Islet of Langerhans (tissue), 1 donor: ENCODE results near the gene CERT1.

Experiments
- FAIRE-seq: peaks from one replicate; lab custom pipeline; 2011; peaks lifted over from hg19 to GRCh38; lab: Jason Lieb, UNC

Gene CERT1

DNA sequence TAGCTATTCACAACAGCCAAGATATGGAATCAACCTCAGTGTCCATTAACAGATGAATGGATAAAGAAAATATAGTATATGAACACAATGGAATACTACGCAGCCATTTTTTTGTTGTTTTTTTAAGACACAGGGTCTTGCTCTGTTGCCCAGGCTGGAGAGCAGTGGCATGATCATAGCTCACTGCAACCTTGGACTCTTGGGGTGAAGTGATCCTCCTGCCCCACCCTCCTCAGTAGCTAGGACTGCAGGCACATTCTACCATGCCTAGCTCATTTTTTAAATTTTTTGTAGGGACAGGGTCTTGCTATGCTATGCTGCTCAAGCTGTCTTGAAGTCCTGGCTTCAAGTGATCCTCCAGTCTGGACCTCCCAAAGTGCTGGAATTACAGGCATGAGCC is 38.5 kb downstream of the CERT1 start:
- no peak for FAIRE-seq

DNA sequence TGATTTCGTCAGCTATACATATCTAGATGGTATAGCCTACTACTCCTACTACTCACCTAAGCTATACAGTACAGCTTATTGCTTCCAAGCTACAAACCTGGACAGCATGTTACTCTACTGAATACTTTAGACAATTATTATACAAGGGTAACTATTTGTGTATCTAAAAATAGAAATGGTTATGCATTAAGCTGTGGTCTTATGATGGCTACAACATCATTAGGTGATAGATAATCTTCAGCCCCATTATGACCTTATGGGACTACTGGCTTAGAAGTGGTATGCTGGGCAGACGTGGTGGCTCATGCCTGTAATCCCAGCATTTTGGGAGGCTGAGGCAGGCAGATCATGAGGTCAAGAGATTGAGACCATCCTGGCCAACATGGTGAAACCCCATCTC is 40.2 kb downstream of the CERT1 start:
- no peak for FAIRE-seq

DNA sequence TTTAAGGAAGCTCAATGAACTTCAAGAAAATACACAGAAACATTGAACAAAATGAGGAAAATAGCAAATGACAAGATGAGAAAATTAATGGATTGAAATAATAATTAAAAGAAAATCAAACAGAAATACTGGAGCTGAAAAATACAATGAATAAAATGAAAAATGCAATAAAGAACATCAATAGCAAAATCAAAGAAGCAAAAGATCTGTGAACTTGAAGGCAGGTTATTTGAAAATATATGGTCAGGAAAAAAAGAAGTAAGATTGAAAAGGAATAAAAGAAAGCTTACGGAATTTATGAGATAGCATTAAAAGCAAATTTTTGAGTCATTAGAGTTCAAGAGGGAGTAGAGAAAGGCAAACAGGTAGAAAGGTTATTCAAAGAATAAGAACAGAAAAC is 42.4 kb downstream of the CERT1 start:
- no peak for FAIRE-seq

DNA sequence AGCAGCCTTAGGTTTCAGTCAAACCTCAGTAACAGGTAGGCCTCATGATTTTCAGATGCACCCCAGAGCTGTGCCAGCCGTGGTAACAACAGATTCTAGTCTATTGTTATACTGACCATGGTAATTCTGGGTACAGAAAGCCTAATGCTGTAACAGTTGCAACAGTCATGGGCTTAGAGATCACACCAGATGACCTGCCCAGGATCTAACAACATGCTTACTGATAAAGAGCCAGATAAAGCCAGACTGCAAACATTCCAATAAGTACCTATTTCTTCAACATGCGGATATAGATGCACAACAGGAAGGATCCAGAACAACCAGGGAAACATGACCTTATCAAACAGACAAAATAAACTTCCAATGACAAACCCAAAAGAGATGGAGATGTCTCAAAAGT is 42.8 kb downstream of the CERT1 start:
- FAIRE-seq: no peak

DNA sequence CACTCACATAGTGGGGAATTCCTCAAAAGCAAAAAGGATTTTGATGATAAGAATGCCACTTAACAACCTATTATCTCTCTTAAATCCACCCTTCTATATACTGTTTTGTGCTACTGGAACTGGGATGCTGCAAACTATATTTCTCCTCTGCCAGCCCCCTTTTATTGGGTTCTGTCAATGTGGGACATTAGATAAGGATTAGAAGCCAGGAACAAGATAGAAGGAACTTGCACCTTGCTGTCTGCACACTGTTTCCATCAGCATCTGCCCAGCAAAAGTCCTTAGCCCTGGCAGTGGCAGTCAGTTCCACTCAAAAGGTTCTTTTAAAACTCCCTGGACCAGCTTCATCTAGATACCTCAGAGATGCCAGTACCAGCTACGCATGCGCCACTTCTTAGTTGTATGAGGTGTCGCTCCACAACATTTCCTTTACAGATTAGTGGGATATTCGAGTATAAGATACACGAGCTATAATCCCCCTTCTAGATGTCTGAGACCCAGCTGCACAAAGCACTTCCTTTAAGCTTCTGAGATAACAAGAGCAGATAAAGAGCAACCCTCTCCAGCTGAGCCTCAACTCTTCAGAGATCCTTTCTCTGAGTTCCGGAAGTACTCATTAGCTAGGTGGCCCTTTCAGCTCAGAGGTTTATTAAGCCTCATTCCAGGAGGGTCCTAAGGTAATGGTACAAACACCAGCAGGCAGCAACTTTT is 45.3 kb downstream of the CERT1 start:
- no peak for FAIRE-seq

DNA sequence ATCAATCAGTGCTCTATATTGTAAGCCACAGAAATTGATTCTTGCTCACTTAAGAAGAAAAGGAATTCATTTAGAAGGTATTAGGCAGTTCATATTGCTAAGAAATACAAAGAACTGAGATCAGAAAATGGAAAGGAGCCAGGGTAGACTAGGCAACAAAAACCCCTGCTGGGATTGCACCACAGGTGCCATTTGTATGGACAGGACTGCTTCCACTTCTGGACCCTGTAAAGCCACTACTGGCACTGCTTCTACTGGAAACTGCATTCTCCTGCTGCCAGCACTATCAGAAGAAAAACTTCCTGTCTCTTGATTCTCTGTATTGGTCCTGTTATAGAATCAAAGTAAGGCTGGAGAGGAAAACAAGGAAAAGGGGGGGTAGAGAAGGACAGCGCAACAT is 45.9 kb downstream of the CERT1 start:
- no peak for FAIRE-seq

DNA sequence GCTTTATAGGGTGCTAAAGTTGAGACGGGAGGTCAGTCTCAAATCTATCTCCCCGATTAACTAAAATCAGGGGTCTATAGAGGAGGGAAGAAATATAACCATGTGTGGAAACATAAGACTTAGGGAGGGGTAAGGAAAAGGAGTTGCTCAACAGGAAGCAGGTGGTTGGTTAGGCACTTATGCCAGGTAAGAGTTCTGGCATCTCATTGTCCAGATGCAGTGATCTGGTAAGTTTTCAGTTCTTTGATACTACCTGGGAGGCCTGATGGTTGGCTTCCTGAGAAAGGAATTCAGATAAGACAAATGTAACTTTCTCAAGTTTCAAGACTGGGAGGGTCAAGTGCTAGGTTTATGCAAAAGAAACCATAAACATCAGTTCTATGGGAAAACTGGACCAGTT is 47.7 kb downstream of the CERT1 start:
- FAIRE-seq: no peak

DNA sequence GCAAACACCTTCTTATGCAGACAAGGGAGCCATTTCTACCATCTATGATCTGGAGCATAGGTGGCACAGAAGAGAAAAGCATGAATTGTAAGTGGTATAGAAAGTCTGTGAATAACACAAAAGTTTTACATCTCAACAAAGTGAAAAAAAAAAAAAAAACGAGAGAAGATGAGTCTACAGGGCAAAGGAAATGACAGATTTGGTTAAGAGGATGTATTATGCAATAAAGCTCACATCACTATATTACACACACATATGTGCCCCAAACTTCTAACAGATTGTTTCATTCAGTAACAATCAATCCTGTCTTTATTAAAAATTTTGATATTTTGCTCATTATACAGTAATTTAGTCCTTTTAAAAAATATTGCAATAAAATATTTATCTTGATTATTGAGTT is 49.8 kb downstream of the CERT1 start:
- no peak for FAIRE-seq

DNA sequence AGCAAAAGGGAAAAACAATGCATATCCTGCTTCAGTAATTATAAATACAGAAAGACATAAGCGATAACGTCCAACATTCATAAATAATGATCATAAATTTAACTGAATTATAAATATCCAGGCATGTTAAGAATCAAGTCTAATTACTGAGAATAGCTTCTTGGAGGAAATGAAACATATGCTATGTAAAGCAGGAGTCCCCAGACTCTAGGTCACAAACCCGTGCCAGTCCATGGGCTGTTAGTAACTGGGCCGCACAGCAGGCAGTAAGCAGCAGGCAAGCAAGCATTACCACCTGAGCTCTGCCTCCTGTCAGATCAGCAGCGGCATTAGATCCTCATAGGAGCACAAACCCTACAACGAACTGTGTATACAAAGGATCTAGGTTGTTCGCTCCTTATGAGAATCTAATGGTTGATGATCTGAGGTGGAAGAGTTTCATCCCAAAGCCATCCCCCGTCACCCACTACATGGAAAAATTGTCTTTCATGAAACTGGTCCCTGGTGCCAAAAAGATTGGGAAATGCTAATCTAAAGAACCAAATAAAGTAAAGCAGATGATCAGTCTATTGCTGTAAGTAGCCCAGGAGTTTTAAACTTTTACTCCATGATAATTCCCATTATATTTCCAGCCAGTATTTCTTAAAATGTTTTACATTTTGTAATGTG is 50.4 kb downstream of the CERT1 start:
- FAIRE-seq: no peak

DNA sequence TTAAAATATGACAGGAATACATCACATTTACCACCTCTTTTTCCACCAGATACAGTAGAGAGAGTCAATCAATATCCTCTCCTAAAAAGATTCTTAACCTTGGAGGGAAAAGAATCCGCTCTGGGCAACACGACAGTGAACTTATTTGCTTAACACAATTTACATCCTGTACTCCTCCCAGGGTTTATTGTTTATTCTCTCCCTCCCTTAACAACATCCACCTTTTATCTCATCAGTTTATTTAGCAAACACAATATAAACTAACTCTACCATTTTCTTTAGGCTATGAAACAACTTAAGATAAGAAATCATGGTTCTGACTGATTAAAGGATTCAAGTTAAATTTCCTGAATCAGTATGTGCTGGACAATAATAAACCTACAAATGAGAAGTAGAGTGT is 50.9 kb downstream of the CERT1 start:
- peak; percentile 45 for FAIRE-seq

DNA sequence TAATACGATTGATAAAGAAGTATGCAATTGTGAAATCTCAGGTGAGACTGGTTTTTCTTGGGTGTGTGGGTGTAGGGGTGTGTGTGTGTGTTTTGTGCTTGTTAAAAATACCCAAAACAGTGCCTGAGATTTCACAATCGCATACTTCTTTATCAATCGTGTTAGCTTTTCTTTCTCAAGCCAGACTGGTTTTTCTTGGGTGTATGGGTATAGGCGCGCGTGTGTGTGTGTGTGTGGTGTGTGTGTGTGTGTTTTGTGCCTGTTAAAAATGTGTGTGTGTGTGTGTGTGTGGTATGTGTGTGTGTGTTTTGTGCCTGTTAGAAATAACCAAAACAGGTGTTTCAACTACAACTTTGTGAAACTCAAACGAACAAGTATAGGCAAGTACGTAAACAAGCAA is 53.7 kb downstream of the CERT1 start:
- FAIRE-seq: no peak

DNA sequence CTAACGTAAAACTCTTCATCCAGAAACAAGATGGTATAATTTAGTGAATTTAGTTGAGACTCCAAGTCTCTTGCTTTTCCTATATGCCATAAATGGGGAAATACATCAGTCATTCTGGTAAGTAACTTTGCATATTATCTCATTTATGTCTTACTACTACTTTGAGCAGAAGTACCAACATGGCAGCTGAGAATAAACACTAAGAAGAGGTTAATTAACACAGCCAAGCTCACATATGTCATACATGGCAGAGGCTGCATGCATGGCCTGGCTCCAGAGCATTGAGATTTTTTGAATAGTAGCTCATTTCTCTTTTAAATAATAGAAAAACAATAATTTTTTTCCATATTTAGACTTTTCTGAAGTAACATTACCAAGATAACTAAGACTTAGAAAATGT is 54.3 kb downstream of the CERT1 start:
- no peak for FAIRE-seq

DNA sequence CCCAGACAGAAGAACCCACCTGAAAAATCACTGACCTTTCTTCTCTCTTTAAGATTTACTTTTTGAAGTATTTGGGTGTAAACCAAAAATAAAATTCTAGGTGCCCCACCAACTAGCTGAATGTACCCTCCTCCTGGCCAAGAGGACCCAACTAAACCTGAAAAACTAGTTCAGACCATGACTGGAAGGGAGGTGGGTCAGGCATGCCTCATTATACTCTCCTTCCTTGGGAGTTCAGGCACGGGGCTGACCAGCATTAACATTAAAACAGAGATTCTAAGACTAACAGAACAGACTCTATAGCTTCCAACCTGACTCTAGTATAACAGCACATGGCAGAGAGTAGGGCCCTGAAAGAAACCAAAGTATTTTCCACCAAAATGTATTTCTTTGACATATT is 61.4 kb downstream of the CERT1 start:
- FAIRE-seq: no peak

DNA sequence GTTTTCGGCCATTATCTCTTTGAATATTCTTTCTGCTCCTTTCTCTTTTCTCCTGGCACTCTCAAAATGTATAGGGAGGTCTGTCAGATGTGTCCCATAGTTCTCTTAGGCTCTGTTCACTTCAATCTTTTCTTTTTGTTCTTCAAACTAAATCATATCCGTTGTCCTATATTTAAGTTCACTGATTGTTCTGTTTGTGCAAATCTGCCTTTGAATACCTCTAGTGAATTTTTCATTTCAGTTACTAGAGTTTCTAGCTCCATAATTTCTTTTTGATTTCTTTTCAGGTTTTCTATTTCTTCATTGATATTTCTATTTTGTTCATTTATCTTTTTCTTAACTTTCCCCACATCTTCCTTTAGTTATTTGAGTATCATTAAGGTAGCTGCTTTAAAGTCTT is 65.4 kb downstream of the CERT1 start:
- FAIRE-seq: no peak

DNA sequence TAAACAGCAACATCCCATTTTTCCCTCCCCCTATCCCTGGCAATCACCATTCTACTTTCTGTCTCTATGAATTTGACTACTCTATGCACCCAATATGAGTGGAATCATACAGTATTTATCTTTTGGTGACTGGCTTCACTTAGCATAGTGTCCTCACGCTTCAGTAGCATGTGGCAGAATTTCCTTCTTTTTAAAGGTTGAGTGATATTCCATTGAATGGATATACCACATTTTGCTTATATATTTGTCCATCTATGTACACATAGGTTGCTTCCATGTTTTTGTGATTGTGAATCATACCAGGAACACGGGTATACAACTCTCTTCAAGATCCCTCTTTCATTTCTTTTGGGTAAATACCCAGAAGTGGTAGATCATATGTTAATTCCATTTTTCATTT is 69.9 kb downstream of the CERT1 start:
- FAIRE-seq: no peak

DNA sequence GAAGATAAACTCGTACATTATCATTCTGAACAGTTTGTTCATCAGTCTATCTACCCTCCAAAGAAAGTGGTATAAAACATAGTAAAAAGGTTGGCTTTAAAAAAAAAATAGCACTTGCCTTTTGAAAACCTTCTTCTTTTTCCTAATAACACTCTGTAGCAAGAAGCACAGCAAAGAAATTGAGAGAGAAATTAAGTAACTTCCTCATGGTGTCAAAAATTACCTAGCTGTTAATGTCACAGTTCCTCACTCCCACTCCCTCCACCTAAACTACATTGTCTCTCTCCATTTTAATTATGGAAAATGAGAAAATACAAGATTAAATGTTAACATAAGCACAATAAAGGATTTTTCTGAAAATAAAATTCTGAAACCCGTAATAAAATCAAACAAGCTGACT is 72.2 kb downstream of the CERT1 start:
- no peak for FAIRE-seq

DNA sequence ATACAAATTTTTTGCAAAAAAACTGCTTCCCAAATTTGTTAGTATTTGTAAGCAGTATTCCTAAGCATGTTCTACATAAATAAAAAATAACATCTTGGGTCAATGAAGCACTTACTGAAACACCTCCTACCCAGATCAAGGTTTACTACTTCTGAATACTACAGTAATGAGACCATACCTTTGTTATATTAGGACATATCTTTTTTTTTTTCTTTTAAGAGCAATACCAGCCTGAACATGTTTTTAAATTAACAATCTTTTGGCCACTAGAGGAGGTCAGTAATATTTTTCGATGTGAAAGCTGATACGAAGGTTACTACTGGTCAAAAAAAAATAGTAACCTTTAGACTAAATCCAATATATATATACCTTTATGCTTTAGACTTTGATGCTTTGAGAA is 72.7 kb downstream of the CERT1 start:
- FAIRE-seq: peak; percentile 73

DNA sequence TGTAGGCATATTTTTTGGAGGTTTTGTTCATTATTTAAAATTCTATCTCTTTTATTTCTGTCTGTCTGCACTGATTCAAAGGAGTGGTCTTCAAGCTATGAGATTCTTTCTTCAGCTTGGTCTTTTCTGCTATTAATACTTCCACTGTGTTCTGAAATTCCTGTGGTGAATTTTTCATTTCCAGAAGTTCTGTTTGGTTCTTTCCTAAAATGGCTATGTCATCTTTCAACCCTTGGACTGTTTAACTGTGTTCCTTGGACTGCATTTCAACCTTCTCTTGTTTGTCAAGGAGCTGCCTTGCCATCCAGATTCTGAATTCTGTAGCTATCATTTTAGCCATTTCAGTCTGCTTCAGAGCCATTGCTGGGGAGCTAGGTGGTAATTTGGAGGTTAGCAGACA is 76.3 kb downstream of the CERT1 start:
- FAIRE-seq: no peak

DNA sequence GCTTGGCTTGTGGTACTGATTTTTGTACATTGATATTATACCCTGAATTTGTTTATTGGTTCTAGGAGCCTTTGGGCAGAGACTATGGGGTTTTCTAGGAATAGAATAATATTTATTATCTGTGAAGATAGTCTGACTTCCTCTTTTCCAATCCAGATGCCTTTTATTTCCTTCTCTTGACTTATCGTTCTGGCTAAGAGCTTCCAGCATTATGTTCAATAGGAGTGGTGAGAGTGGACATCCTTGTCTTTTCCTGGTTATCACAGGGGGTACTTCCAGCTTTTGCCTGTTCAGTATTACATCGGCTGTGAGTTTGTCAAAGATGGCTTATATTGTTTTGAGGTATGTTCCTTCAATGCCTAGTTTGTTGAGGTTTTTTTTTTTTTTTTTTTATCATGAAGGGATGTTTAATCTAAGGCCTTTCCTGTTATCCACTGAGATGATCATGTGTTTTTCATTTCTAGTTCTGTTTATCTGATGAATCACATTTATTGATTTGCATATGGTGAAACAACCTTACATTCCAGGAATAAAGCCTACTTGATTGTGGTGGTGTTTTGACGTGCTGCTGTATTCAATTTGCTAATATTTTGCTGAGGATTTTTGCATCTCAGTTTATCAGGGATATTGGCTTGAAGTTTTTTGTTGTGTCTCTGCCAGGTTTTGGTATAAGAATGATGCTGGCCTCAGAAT is 77.5 kb downstream of the CERT1 start:
- no peak for FAIRE-seq

DNA sequence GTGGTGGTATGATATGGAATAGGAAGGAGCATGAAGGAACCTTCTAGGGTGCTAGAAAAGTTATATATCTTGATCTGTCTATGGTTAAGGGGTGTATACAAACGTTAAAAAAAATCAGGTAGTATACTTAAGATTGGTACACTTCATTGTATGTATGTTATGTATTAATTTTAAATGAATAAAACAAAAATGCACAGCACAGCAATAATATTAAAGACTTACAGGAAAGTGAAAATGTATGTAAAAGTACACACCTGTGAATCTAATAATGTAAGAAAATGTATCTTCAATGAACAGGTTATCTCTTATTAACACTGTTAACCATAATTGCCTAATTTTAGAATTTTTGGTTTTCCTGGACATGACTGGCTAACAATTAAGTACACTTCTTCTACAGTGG is 97.2 kb downstream of the CERT1 start:
- no peak for FAIRE-seq

DNA sequence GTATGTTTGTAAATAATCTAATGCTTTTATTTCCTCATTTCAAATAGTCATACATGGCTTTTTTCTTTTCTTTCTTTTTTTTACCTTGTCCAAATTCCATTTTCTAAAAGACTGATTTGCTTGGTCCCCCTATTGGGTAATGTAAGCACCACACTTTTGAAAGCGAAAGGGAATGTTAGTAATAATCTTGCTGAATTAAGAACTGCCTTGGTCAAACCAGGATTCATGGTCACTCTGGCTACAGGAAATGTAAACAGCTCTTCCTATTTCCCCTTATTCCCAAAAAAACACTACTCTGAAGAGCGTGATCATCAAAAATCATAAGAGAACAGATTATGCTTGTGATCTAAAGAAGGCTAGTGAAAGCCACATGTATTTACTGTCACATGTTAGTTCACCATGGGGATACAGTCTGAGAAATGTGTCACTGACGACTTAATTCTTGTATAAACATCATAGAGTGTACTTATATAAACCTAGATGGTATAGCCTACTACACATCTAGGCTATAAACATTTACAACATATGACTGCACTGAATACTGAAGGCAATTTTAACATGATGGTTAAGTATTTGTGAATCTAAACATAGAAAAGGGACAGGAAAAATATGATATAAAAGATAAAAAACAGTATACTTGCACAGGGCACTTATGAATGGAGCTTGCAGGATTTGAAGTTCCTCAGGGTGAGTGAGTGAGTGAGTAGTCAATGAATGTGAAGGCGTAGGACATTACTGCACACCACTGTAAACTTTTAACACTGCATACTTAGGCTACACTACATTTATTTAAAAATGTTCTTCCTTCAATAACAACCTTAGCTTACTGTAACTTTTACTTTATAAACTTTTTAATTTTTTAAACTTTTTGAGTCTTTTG is 99.1 kb downstream of the CERT1 start:
- FAIRE-seq: peak; percentile 49

DNA sequence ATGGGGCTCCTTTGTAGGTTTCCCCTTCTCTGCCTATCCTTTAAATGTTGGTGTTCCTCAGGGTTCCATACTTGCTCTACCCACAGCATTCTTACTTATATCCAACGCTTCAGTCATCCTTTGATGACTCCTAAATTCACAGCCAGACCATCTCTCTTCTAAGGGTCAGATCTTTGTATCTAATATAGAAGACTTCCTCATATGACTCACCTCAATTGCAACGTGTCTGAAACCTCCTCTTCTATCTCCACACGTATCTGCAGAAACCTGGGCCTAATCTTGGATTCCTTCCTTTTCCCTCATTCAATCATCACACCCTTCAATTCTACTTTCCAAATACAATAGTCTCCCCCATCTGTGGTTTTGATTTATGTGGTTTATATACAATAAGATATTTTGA is 106.1 kb downstream of the CERT1 start:
- FAIRE-seq: peak; percentile 17

DNA sequence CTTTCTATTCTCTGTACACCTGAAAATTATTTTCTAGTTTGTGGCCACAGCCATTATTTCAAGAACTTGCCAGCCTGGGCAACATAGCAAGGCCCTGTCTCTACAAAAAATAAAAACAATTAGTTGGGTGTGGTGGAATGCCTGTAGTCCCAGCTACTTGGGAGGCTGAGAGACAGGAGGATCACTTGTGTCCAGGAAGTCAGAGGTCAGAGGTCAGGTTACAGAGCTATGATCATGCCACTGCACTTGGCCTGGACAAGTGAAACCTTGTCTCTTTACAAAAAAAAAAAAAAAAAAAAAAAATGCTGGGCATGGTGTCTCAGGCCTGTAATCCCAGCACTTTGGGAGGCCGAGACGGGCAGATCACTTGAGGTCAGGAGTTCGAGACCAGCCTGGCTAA is 116.2 kb downstream of the CERT1 start:
- FAIRE-seq: no peak
